Body of pancreas (tissue), 4 donors: ENCODE measurements around the gene KIRREL2. TPM values are rescaled to one million over a fixed set of nuclear protein-coding genes. Genes with fewer than 3 reads are reported as not detected.

Experiments used
- ATAC-seq: fragments of 150-250 bp; one replicate; pipeline ENCODE4 v1.9.1; 2016
- DNase-seq, 4 donors: peaks; one replicate each; pipeline ENCODE4 v3.0.0-alpha.2; 2019
- H3K27ac ChIP-seq, 4 donors: fragments of 200-600 bp; sonication (generic); 1 replicate in 3 of 4; 2 replicates in 1 of 4; pipeline versions ENCODE4 v1.5.1 to v1.6.1; 2016 to 2019; ENCODE audit warnings: mild to moderate bottlenecking in 1 of 4, mixed read lengths in 1 of 4, moderate library complexity in 1 of 4
- H3K27me3 ChIP-seq, 2 donors: fragments of 200-600 bp; sonication (generic); one replicate each; pipeline ENCODE4 v1.6.0; 2016; ENCODE audit warnings: mild to moderate bottlenecking in 1 of 2
- H3K36me3 ChIP-seq, 2 donors: fragments of 200-600 bp; sonication (generic); replicated peaks in 1 of 2; 2 replicates each; pipeline ENCODE4 v1.5.1; 2016; ENCODE audit warnings: low read depth in 2 of 2; ENCODE audit not compliant: insufficient read depth in 1 of 2
- H3K4me1 ChIP-seq: fragments of 200-600 bp; sonication (generic); one replicate; pipeline ENCODE4 v1.6.0; 2016
- H3K4me3 ChIP-seq, 2 donors: fragments of 200-600 bp; sonication (generic); 1 replicate in 1 of 2; 2 replicates in 1 of 2; pipeline ENCODE4 v1.5.1; 2016 to 2019
- H3K9me3 ChIP-seq, 3 donors: fragments of 200-600 bp; sonication (generic); 1 replicate in 2 of 3; 2 replicates in 1 of 3; pipeline ENCODE4 v1.5.1; 2016
- CTCF ChIP-seq, 7 experiments: fragments of 450-650 bp in 4 of 7; fragments of 200-600 bp in 3 of 7; sonication (generic) in 3 of 7; IDR thresholded peaks; one replicate each; pipeline ENCODE4 v1.5.1; 2016 to 2019; ENCODE audit warnings: antibody characterized with exemption in 7 of 7
- POLR2A ChIP-seq, 3 donors: fragments of 450-650 bp; IDR thresholded peaks; one replicate each; pipeline ENCODE4 v1.6.1; 2016; ENCODE audit warnings: antibody characterized with exemption in 3 of 3, mild to moderate bottlenecking in 2 of 3
- WGBS, 2 donors: methylation state at CpG; one replicate each; pipeline ENCODE4 v1.1.5; 2017; 5-methylcytosine and 5-hydroxymethylcytosine counted together
- intact Hi-C: fragments of 100-400 bp; cut with DNase I; formaldehyde crosslinking; loops from one replicate; pipeline ENCODE4 v1.15.1; 2023
- total RNA-seq, 2 donors: library from RNA; depleted of rRNA; stranded (reverse); fragments of >200 nt; gene quantifications; one replicate each; pipeline ENCODE4 v1.1.0, GENCODE V29; 2016

Gene KIRREL2
- total RNA-seq, 2 donors from 2014 or later = 42.5 to 75.5 TPM

- TF ChIP-seq POLR2A (IDR thresholded peaks at IDR 0.05) (no peak), CTCF (IDR thresholded peaks at IDR 0.05) (no peak)
- H3K36me3 ChIP-seq = peaks cover 0 to 2% of the 10 kb centered on the region in 2 donors
- H3K4me3 ChIP-seq = peak overlapping the region; percentile 26 to 56
- peaks cover 18% of the 10 kb centered on the region for H3K4me1 ChIP-seq
- DNase-seq = no peak
- WGBS, 2 donors = 10 to 11% methylated on average over 2 to 17 of the region's 17 CpGs
- H3K27ac ChIP-seq = peak overlapping the region; percentile 43 to 92 (median 72)
- H3K27me3 ChIP-seq = no peaks in the 10 kb centered on the region
- H3K9me3 ChIP-seq = no peaks in the 10 kb centered on the region
- intact Hi-C loops = no loop called here
- ATAC-seq = no peak
Observed at GRCh38 chr19:35898499-35898809, 41.7 kb downstream of the KIRREL2 start.

DNA sequence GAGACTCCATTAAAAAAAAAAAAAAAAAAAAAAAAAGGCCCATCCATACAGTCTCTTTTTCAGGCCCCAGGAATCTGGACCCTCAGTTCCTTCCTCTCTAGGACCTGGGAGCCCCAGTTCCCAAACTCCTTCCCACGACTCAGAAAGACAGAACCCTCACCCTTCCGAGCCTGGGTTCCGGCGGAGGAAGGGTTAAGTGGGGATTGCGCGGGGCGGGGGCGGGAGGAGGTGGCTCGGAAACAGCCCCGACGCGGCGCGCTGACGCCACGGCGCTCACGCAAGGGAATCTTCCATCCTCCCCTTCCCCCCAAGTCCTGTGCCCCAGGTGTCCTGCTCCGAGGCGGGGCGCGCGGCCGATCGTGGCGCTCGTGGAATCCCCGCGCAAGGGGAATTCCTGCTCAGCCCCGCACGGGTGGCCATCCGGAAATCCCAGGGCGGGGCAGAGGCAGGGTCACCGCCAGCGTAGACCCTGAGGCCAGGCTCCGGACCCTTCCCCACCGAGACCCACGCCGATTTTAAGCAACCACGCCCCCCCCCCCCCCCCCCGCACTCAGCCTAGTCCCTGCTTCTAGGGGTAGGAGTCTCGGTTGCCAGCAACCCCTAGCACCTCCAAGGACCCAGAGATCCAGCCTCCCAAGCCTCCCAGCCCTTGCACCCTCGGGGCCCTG, 43.0 kb downstream of the KIRREL2 start:
- intact Hi-C loops = no loop called here
- peak; percentile 89 for ATAC-seq
- peaks cover 18% of the 10 kb centered on the region for H3K4me1 ChIP-seq

GRCh38 chr19:35901055-35901644, 44.4 kb downstream of the KIRREL2 start:
- WGBS, 2 donors = 69 to 73% methylated on average over 1 to 2 of the region's 2 CpGs
- DNase-seq (no peak), ATAC-seq (no peak)
- no peak for TF ChIP-seq POLR2A (IDR thresholded peaks at IDR 0.05)
- intact Hi-C loops = no loop called here
- H3K27ac ChIP-seq = peak overlapping the region in 3 of 4 donors; percentile 64 to 92 (median 80)
- H3K27me3 ChIP-seq = no peaks in the 10 kb centered on the region
- H3K4me3 ChIP-seq = no peak overlapping the region
- H3K36me3 ChIP-seq = no peaks in the 10 kb centered on the region
- peaks cover 18% of the 10 kb centered on the region for H3K4me1 ChIP-seq
- no peaks in the 10 kb centered on the region for H3K9me3 ChIP-seq

More for the DNA sequence above, 43.0 kb downstream of the KIRREL2 start:
- DNase-seq = peak; percentile 80 to 87 (median 84)
- Histone ChIP-seq H3K27me3 (no peaks in the 10 kb centered on the region), H3K36me3 (peaks cover 0 to 2% of the 10 kb centered on the region in 2 donors), H3K4me3 (peak overlapping the region; percentile 26 to 56), H3K9me3 (no peaks in the 10 kb centered on the region), H3K27ac (peak overlapping the region; percentile 59 to 92 (median 72))
- TF ChIP-seq POLR2A (IDR thresholded peaks at IDR 0.05) = peak in 1 of 3 donors; percentile 21
- TF ChIP-seq CTCF (IDR thresholded peaks at IDR 0.05) = no peak
- WGBS, 2 donors = 0% methylated on average over 5 to 37 of the region's 43 CpGs

DNA sequence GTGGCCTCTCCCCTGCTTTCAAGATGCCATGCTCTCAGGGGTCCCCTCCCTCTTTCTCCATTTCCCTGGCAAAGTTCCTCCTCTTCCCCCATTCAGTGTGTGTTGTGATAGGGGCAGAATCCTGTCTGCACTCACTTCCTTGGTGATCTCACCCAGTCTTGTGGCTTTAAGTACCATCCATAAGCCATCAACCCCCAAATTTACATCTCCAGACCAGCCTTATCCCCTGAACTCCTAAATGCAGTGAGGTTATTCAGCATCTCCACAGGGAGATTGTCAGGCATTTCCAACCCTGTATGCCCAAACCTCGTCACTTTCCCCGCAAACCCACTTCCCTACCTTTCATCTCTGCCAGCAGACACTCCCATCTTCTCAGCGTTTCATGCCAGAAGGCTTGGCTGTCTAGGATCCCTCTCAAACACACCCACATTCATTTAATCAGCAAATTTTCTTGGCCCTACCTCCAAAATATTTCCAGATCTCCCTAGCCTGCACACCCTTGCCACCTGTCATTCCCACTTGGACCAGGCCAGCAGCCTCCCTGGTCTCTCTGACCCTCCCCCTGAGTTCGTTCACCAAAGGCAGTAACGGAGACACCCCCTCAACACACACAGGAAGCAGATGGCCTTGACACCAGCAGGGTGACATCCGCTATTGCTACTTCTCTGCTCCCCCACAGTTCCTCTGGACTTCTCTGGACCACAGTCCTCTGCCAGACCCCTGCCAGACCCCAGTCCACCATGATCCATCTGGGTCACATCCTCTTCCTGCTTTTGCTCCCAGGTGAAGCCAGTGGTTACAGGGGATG, 45.3 kb downstream of the KIRREL2 start, which contains the start of gene HCST:
HCST (plus strand) TSS at position 676 of the 808 bp plus-strand sequence; CDS start at position 741, 65 bp downstream.
- peak in 1 of 4 donors; percentile 50 for DNase-seq
- H3K27me3 ChIP-seq = no peaks in the 10 kb centered on the region
- intact Hi-C loops = no loop called here
- TF ChIP-seq POLR2A (IDR thresholded peaks at IDR 0.05) (peak in 2 of 3 donors; percentile 17 to 41), CTCF (IDR thresholded peaks at IDR 0.05) (no peak)
- no peak within 1 kb of the TSS for H3K4me3 ChIP-seq
- peaks cover 27% of the 10 kb centered on the region for H3K4me1 ChIP-seq
- H3K9me3 ChIP-seq = no peaks in the 10 kb centered on the region
- WGBS, 2 donors = 55 to 61% methylated on average over 6 of the region's 6 CpGs
- no peaks in the 10 kb centered on the region for H3K36me3 ChIP-seq
- no peak for ATAC-seq
- peak within 1 kb of the TSS in 2 of 4 donors; percentile 21 to 92 for H3K27ac ChIP-seq

GRCh38 chr19:35902870-35903475, 46.3 kb downstream of the KIRREL2 start:
- TF ChIP-seq CTCF (IDR thresholded peaks at IDR 0.05) (no peak), POLR2A (IDR thresholded peaks at IDR 0.05) (no peak)
- intact Hi-C loops = no loop called here
- H3K4me1 ChIP-seq = peaks cover 22% of the 10 kb centered on the region
- H3K36me3 ChIP-seq = no peaks in the 10 kb centered on the region
- H3K27me3 ChIP-seq = no peaks in the 10 kb centered on the region
- no peaks in the 10 kb centered on the region for H3K9me3 ChIP-seq
- peak overlapping the region in 2 of 4 donors; percentile 21 to 92 for H3K27ac ChIP-seq
- WGBS, 2 donors = 56 to 62% methylated on average over 10 of the region's 10 CpGs
- ATAC-seq = no peak
- DNase-seq = no peak
- H3K4me3 ChIP-seq = no peak overlapping the region
